H1 (cell line): ENCODE results near the gene WDR6.

ENCODE experiments used
- ATF3 ChIP-seq: IDR thresholded peaks from 2 replicates; pipeline ENCODE4 v1.6.1; 2011; ENCODE audit warnings: low read depth, mild to moderate bottlenecking, low read length; ENCODE audit not compliant: insufficient read depth
- CREB1 ChIP-seq: IDR thresholded peaks from 2 replicates; pipeline ENCODE4 v1.6.1; 2012; ENCODE audit warnings: inconsistent platforms
- CTCF ChIP-seq, 3 experiments: IDR thresholded peaks; 1 replicate in 2 of 3; 2 replicates in 1 of 3; pipeline versions ENCODE4 v1.5.1 to v1.6.1; 2011; ENCODE audit warnings: low read length in 3 of 3, mild to moderate bottlenecking in 3 of 3, inconsistent platforms in 2 of 3, low read depth in 1 of 3, moderate library complexity in 1 of 3; ENCODE audit not compliant: insufficient read depth in 1 of 3; ENCODE audit errors: control extremely low read depth in 1 of 3
- EZH2 ChIP-seq: fragments of 200-600 bp; sonication (generic); IDR thresholded peaks from 2 replicates; pipeline ENCODE4 v1.7.1; 2012; ENCODE audit warnings: low read depth, mild to moderate bottlenecking, moderate library complexity, low read length, inconsistent platforms; ENCODE audit not compliant: severe bottlenecking
- GABPA ChIP-seq: IDR thresholded peaks from 2 replicates; pipeline ENCODE4 v1.6.1; 2011; ENCODE audit warnings: mild to moderate bottlenecking, low read length, moderate library complexity, borderline replicate concordance; ENCODE audit not compliant: insufficient read depth
- POLR2A ChIP-seq, 2 experiments: IDR thresholded peaks; 1 replicate in 1 of 2; 2 replicates in 1 of 2; pipeline ENCODE4 v1.6.1; 2011; ENCODE audit warnings: low read depth in 2 of 2, low read length in 2 of 2, mild to moderate bottlenecking in 2 of 2; ENCODE audit errors: control extremely low read depth in 1 of 2
- POLR2AphosphoS5 ChIP-seq: IDR thresholded peaks from 2 replicates; pipeline ENCODE4 v1.6.1; 2011; ENCODE audit warnings: low read depth, low read length

DNA sequence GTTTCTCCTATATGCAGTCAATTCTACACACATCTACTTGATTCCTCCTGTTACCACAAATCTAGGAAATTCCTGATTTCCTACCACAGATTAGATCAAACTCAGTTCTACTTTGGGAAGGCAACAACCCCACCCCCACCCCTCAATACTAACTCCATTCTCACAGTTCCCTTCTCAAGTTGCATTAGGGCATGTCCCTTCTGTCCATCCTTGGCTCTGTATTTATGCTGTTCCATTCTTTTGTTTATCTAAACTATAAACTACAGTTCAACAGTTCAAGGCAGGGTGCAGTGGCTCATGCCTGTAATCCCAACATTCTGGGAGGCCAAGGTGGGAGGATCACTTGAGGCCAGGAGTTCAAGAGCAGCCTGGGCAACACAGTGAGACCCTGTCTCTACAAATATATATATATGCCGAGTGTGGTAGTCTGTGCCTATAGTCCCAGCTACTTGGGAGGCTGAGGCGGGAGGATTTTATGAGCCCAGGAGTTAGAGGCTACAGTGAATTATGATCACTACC, 47.2 kb downstream of the WDR6 start:
- TF ChIP-seq CTCF (IDR thresholded peaks at IDR 0.05; ENCODE audit: control extremely low read depth in 1 of 3, insufficient read depth in 1 of 3, low read depth in 1 of 3, low read length in 3 of 3) (no peak), POLR2AphosphoS5 (no peak), POLR2A (IDR thresholded peaks at IDR 0.05; ENCODE audit: control extremely low read depth in 1 of 2, low read depth in 2 of 2, low read length in 2 of 2) (no peak), ATF3 (no peak), CREB1 (no peak), EZH2 (no peak), GABPA (no peak)
